ENCODE data around the gene NOPCHAP1.

NOPCHAP1 gene

GRCh38 chr12:105018012-105018411, 31.9 kb downstream of the NOPCHAP1 start:
- no peak for DNase-seq (ENCODE audit: low read depth in 2 of 2)
- no peak overlapping the region for H3K4me3 ChIP-seq (replicated peaks in 1 of 2; ENCODE audit: low read depth in 2 of 2, low read length in 2 of 2)
- TF ChIP-seq CTCF (IDR thresholded peaks at IDR 0.05; ENCODE audit: low read depth, low read length) = no peak

- H3K4me3 ChIP-seq (replicated peaks in 1 of 2; ENCODE audit: low read depth in 2 of 2, low read length in 2 of 2) = no peak overlapping the region
- DNase-seq (ENCODE audit: low read depth in 2 of 2) = no peak
- no peak for TF ChIP-seq CTCF (IDR thresholded peaks at IDR 0.05; ENCODE audit: low read depth, low read length)
These were observed 32.7 kb downstream of the NOPCHAP1 start for GRCh38 chr12:105018776-105019175.

- no peak for TF ChIP-seq CTCF (IDR thresholded peaks at IDR 0.05; ENCODE audit: low read depth, low read length)
These were observed 34.3 kb downstream of the NOPCHAP1 start for GRCh38 chr12:105020241-105020962.

GRCh38 chr12:105024928-105025327, 38.8 kb downstream of the NOPCHAP1 start:
- no peak for TF ChIP-seq CTCF (IDR thresholded peaks at IDR 0.05; ENCODE audit: low read depth, low read length)
- DNase-seq (ENCODE audit: low read depth in 2 of 2) = no peak
- H3K4me3 ChIP-seq (replicated peaks in 1 of 2; ENCODE audit: low read depth in 2 of 2, low read length in 2 of 2) = no peak overlapping the region

More at GRCh38 chr12:105020241-105020962, 34.3 kb downstream of the NOPCHAP1 start:
- no peak overlapping the region for H3K4me3 ChIP-seq (replicated peaks in 1 of 2; ENCODE audit: low read depth in 2 of 2, low read length in 2 of 2)
- no peak for DNase-seq (ENCODE audit: low read depth in 2 of 2)

GRCh38 chr12:105025890-105026289, 39.8 kb downstream of the NOPCHAP1 start:
- TF ChIP-seq CTCF (IDR thresholded peaks at IDR 0.05; ENCODE audit: low read depth, low read length) = no peak
- no peak overlapping the region for H3K4me3 ChIP-seq (replicated peaks in 1 of 2; ENCODE audit: low read depth in 2 of 2, low read length in 2 of 2)
- peak; percentile 62 to 88 for DNase-seq (ENCODE audit: low read depth in 2 of 2)

GRCh38 chr12:105026411-105026810, 40.3 kb downstream of the NOPCHAP1 start:
- TF ChIP-seq CTCF (IDR thresholded peaks at IDR 0.05; ENCODE audit: low read depth, low read length) = no peak
- DNase-seq (ENCODE audit: low read depth in 2 of 2) = no peak
- no peak overlapping the region for H3K4me3 ChIP-seq (replicated peaks in 1 of 2; ENCODE audit: low read depth in 2 of 2, low read length in 2 of 2)
